Cardiac muscle cell (in vitro differentiated cells and primary cell): Measurements from ENCODE around the gene FAXC. TPM values are rescaled to one million over a fixed set of nuclear protein-coding genes. Genes with fewer than 3 reads are reported as not detected.

ENCODE experiments used
- DNase-seq, 2 donors: peaks; one replicate each; pipeline versions ENCODE4 v3.0.0 to v3.0.0-alpha.2; 2010 to 2017; ENCODE audit warnings: low read depth in 1 of 2, low spot score in 1 of 2
- H3K27ac ChIP-seq: fragments of 200-600 bp; sonication (generic); 2 replicates; pipeline ENCODE4 v1.5.1; 2016
- H3K27me3 ChIP-seq: fragments of 200-600 bp; sonication (generic); 2 replicates; pipeline ENCODE4 v1.6.0; 2016; ENCODE audit warnings: control low read depth
- H3K36me3 ChIP-seq: fragments of 200-600 bp; sonication (generic); 2 replicates; pipeline ENCODE4 v1.5.1; 2016; ENCODE audit warnings: control low read depth
- H3K4me1 ChIP-seq: fragments of 200-600 bp; sonication (generic); 2 replicates; pipeline ENCODE4 v1.8.1; 2017; ENCODE audit warnings: low read depth, mild to moderate bottlenecking, mixed run types
- H3K4me3 ChIP-seq: fragments of 200-600 bp; sonication (generic); 2 replicates; pipeline ENCODE4 v1.5.1; 2016; ENCODE audit warnings: mild to moderate bottlenecking
- H3K9me3 ChIP-seq: fragments of 200-600 bp; sonication (generic); 2 replicates; pipeline ENCODE4 v1.5.1; 2017; ENCODE audit warnings: low read depth, mild to moderate bottlenecking, control low read depth
- CTCF ChIP-seq: IDR thresholded peaks from 2 replicates; pipeline ENCODE4 v1.5.1; 2012; ENCODE audit warnings: low read depth, mild to moderate bottlenecking, low read length
- polyA plus RNA-seq: library from polyadenylated mRNA; unstranded; fragments of >200 nt; fragmentation: Nextera tagmentation; extraction: Ambion mirVana; gene quantifications from 2 replicates; pipeline ENCODE4 v1.2.1, GENCODE V29; 2016
- total RNA-seq: library from RNA; depleted of rRNA; stranded (reverse); fragments of >200 nt; gene quantifications from 2 replicates; pipeline ENCODE4 v1.2.3, GENCODE V29; 2016

Gene FAXC
- total and polyA plus RNA-seq, 2 experiments from 2014 or later, result 0.30 to 2.7 TPM

- no peaks in the 10 kb centered on the region for H3K27me3 ChIP-seq
- H3K9me3 ChIP-seq, result no peaks in the 10 kb centered on the region
- H3K27ac ChIP-seq, result no peak overlapping the region
- H3K4me1 ChIP-seq, result no peaks in the 10 kb centered on the region
- no peak for TF ChIP-seq CTCF
- H3K36me3 ChIP-seq, result no peaks in the 10 kb centered on the region
- no peak overlapping the region for H3K4me3 ChIP-seq
- DNase-seq, result no peak
These were observed 13.3 kb upstream of the FAXC start for GRCh38 chr6:99362678-99363268.

GRCh38 chr6:99359800-99360199 lies 10.3 kb upstream of the FAXC start:
- DNase-seq, result no peak
- Histone ChIP-seq H3K36me3 (no peaks in the 10 kb centered on the region), H3K4me3 (no peak overlapping the region), H3K27ac (no peak overlapping the region), H3K9me3 (no peaks in the 10 kb centered on the region), H3K4me1 (no peaks in the 10 kb centered on the region), H3K27me3 (peaks cover under 1% of the 10 kb centered on the region)
- TF ChIP-seq CTCF, result no peak

GRCh38 chr6:99356641-99357040 lies 7.2 kb upstream of the FAXC start:
- H3K9me3 ChIP-seq, result no peaks in the 10 kb centered on the region
- no peak overlapping the region for H3K4me3 ChIP-seq
- H3K27ac ChIP-seq, result no peak overlapping the region
- no peak for DNase-seq
- no peak for TF ChIP-seq CTCF
- no peaks in the 10 kb centered on the region for H3K4me1 ChIP-seq
- H3K36me3 ChIP-seq, result no peaks in the 10 kb centered on the region
- H3K27me3 ChIP-seq, result peaks cover 9% of the 10 kb centered on the region

- Histone ChIP-seq H3K4me1 (no peaks in the 10 kb centered on the region), H3K36me3 (no peaks in the 10 kb centered on the region), H3K27me3 (peaks cover 25% of the 10 kb centered on the region), H3K4me3 (no peak overlapping the region), H3K9me3 (no peaks in the 10 kb centered on the region), H3K27ac (no peak overlapping the region)
- DNase-seq, result no peak
- TF ChIP-seq CTCF, result no peak
These were observed 5.5 kb upstream of the FAXC start for GRCh38 chr6:99354983-99355382.

GRCh38 chr6:99353126-99353525 lies 3.7 kb upstream of the FAXC start:
- Histone ChIP-seq H3K4me1 (no peaks in the 10 kb centered on the region), H3K4me3 (no peak overlapping the region), H3K27ac (no peak overlapping the region), H3K9me3 (no peaks in the 10 kb centered on the region), H3K36me3 (no peaks in the 10 kb centered on the region), H3K27me3 (peaks cover 41% of the 10 kb centered on the region)
- TF ChIP-seq CTCF, result no peak
- peak; percentile 19 to 79 for DNase-seq
